Measurements from ENCODE around the gene SKIC8.

GRCh38 chr15:78244893-78245292, 54.5 kb downstream of the SKIC8 start:
- TF ChIP-seq CTCF (IDR thresholded peaks at IDR 0.05; ENCODE audit: low read depth, low read length) (no peak), EZH2phosphoT487 (IDR thresholded peaks at IDR 0.05; ENCODE audit: low read depth) (no peak)

Measured in OCI-LY3 (cell line).